Liver (tissue), 9 donors: ENCODE results near the gene WHRN. TPM values are rescaled to one million over a fixed set of nuclear protein-coding genes. Genes with fewer than 3 reads are reported as not detected.

Source experiments
- DNase-seq: peaks from one replicate; pipeline ENCODE4 v3.0.0-alpha.2; 2017; ENCODE audit warnings: low spot score
- H3K27ac ChIP-seq, 2 donors: one replicate each; pipeline ENCODE4 v1.7.0; 2013; ENCODE audit warnings: inconsistent platforms in 2 of 2, low read length in 2 of 2, control low read depth in 1 of 2, low read depth in 1 of 2, mild to moderate bottlenecking in 1 of 2
- H3K27me3 ChIP-seq, 4 donors: one replicate each; pipeline versions ENCODE4 v1.6.1 to v1.7.0; 2013; ENCODE audit warnings: low read length in 3 of 4, inconsistent platforms in 1 of 4, mild to moderate bottlenecking in 1 of 4, moderate library complexity in 1 of 4; ENCODE audit not compliant: control insufficient read depth in 4 of 4, insufficient read depth in 4 of 4
- H3K36me3 ChIP-seq, 4 donors: one replicate each; pipeline versions ENCODE4 v1.6.1 to v1.7.0; 2013; ENCODE audit warnings: low read length in 3 of 4, mild to moderate bottlenecking in 3 of 4, low read depth in 1 of 4, moderate library complexity in 1 of 4; ENCODE audit not compliant: control insufficient read depth in 4 of 4, insufficient read depth in 3 of 4
- H3K4me1 ChIP-seq, 4 donors: one replicate each; pipeline versions ENCODE4 v1.6.1 to v1.7.0; 2013; ENCODE audit warnings: low read length in 3 of 4, mild to moderate bottlenecking in 3 of 4, moderate library complexity in 1 of 4; ENCODE audit not compliant: control insufficient read depth in 4 of 4, insufficient read depth in 4 of 4
- H3K4me3 ChIP-seq, 3 donors: one replicate each; pipeline versions ENCODE4 v1.6.1 to v1.7.0; 2013; ENCODE audit warnings: low read length in 3 of 3, control low read depth in 1 of 3, low read depth in 1 of 3, mild to moderate bottlenecking in 1 of 3
- H3K9ac ChIP-seq, 2 donors: one replicate each; pipeline ENCODE4 v1.7.0; 2013; ENCODE audit warnings: low read length in 2 of 2, mild to moderate bottlenecking in 2 of 2, moderate library complexity in 2 of 2, control low read depth in 1 of 2, low read depth in 1 of 2
- H3K9me3 ChIP-seq, 4 donors: one replicate each; pipeline versions ENCODE4 v1.6.1 to v1.7.0; 2013; ENCODE audit warnings: low read length in 3 of 4; ENCODE audit not compliant: control insufficient read depth in 4 of 4
- FOXA2 ChIP-seq: IDR thresholded peaks from 2 replicates; pipeline ENCODE4 v1.6.1; 2016; ENCODE audit warnings: antibody characterized with exemption
- HNF4A ChIP-seq, 2 donors: conservative IDR thresholded peaks; 2 replicates each; pipeline ENCODE4 v1.6.1; 2016; ENCODE audit warnings: antibody characterized with exemption in 2 of 2, mild to moderate bottlenecking in 2 of 2
- JUND ChIP-seq, 2 donors: IDR thresholded peaks; 2 replicates each; pipeline ENCODE4 v1.6.1; 2016; ENCODE audit warnings: antibody characterized with exemption in 2 of 2
- NR2F2 ChIP-seq: IDR thresholded peaks from 2 replicates; pipeline ENCODE4 v1.6.1; 2016; ENCODE audit warnings: antibody characterized with exemption
- RAD21 ChIP-seq, 2 donors: IDR thresholded peaks; 2 replicates each; pipeline ENCODE4 v1.6.1; 2016; ENCODE audit warnings: antibody characterized with exemption in 2 of 2, mild to moderate bottlenecking in 2 of 2
- RXRA ChIP-seq, 2 donors: IDR thresholded peaks; 2 replicates each; pipeline ENCODE4 v1.6.1; 2017 to 2018; ENCODE audit warnings: antibody characterized with exemption in 2 of 2, mild to moderate bottlenecking in 1 of 2
- SP1 ChIP-seq: IDR thresholded peaks from 2 replicates; pipeline ENCODE4 v1.6.1; 2018; ENCODE audit warnings: antibody characterized with exemption, mild to moderate bottlenecking
- YY1 ChIP-seq: IDR thresholded peaks from 2 replicates; pipeline ENCODE4 v1.6.1; 2016; ENCODE audit warnings: antibody characterized with exemption, mild to moderate bottlenecking
- ZBTB33 ChIP-seq: IDR thresholded peaks from 2 replicates; pipeline ENCODE4 v1.6.1; 2016; ENCODE audit warnings: antibody characterized with exemption
- WGBS: extraction: QIAGEN DNeasy Blood & Tissue Kit; methylation state at CpG from one replicate; pipeline ENCODE4 v1.1.7; 2013; 5-methylcytosine and 5-hydroxymethylcytosine counted together
- polyA plus RNA-seq, 2 donors: library from polyadenylated mRNA; stranded (reverse) in 1 of 2; unstranded in 1 of 2; fragments of 200-250 nt in 1 of 2; fragments of >200 nt in 1 of 2; fragmentation: Nextera tagmentation in 1 of 2; extraction: Ambion mirVana in 1 of 2; gene quantifications; one replicate each; pipeline versions ENCODE4 v1.2.1 to v1.2.3, GENCODE V29; 2013 to 2015
- total RNA-seq, 2 donors: library from RNA; depleted of rRNA; stranded (reverse); fragments of >200 nt; gene quantifications; one replicate each; pipeline ENCODE4 v1.2.3, GENCODE V29; 2014
- TF ChIP-seq, protein P1 (sequence below): fragments of 150-350 bp; IDR thresholded peaks from 2 replicates; pipeline ENCODE4 v1.5.1; 2017; ENCODE audit warnings: improper control_type of control experiment, low read depth, low read length; ENCODE audit not compliant: missing input control
- TF ChIP-seq, protein P2 (sequence below): IDR thresholded peaks from 2 replicates; pipeline ENCODE4 v1.6.1; 2016; ENCODE audit warnings: antibody characterized with exemption, mild to moderate bottlenecking
- donor health status: healthy.
- donor health status: healthy.
- donor health status: healthy.
- donor health status: healthy.
- donor health status: healthy.

WHRN gene
- total and polyA plus RNA-seq, 4 donors, result 0.42 to 1.9 (median 0.88) TPM

GRCh38 chr9:114418053-114418452 lies 87.2 kb downstream of the WHRN start:
- Histone ChIP-seq H3K9ac (no peak overlapping the region), H3K27ac (no peak overlapping the region), H3K36me3 (no peaks in the 10 kb centered on the region), H3K4me3 (no peak overlapping the region), H3K4me1 (no peaks in the 10 kb centered on the region), H3K9me3 (no peaks in the 10 kb centered on the region), H3K27me3 (no peaks in the 10 kb centered on the region)
- DNase-seq, result no peak
- 90% methylated on average over 6 of the region's 6 CpGs for WGBS
- TF ChIP-seq FOXA2, result no peak
- TF ChIP-seq, protein P1, sequence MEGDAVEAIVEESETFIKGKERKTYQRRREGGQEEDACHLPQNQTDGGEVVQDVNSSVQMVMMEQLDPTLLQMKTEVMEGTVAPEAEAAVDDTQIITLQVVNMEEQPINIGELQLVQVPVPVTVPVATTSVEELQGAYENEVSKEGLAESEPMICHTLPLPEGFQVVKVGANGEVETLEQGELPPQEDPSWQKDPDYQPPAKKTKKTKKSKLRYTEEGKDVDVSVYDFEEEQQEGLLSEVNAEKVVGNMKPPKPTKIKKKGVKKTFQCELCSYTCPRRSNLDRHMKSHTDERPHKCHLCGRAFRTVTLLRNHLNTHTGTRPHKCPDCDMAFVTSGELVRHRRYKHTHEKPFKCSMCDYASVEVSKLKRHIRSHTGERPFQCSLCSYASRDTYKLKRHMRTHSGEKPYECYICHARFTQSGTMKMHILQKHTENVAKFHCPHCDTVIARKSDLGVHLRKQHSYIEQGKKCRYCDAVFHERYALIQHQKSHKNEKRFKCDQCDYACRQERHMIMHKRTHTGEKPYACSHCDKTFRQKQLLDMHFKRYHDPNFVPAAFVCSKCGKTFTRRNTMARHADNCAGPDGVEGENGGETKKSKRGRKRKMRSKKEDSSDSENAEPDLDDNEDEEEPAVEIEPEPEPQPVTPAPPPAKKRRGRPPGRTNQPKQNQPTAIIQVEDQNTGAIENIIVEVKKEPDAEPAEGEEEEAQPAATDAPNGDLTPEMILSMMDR, result no peak

DNA sequence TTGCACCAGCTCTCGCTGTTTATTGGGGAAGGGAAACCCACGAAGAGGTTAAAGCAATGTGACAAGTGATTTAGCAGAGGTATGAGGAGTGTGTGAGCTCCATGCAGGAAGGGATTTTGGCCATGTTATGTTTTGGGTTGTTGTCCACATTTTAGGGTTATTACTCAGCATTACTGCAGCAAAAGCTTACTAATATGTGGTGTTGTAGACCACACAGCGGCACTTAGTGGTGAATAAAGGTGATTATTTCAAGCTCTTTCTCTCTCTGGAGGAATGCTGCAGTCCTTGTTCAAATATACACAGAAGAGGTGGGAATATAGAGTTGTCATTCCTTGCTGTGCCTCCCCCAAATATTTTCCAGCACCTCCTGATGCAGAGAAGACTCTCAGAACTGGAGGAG lies 87.8 kb downstream of the WHRN start:
- Histone ChIP-seq H3K9me3 (no peaks in the 10 kb centered on the region), H3K4me3 (no peak overlapping the region), H3K27ac (no peak overlapping the region), H3K4me1 (no peaks in the 10 kb centered on the region), H3K9ac (no peak overlapping the region), H3K36me3 (no peaks in the 10 kb centered on the region), H3K27me3 (no peaks in the 10 kb centered on the region)
- WGBS, result 88% methylated on average over 3 of the region's 3 CpGs
- TF ChIP-seq ZBTB33 (no peak), RXRA (IDR thresholded peaks at IDR 0.05) (no peak), RAD21 (IDR thresholded peaks at IDR 0.05) (no peak), FOXA2 (no peak), SP1 (no peak), HNF4A (conservative IDR thresholded peaks at IDR 0.05) (no peak), YY1 (no peak), JUND (IDR thresholded peaks at IDR 0.05) (no peak), NR2F2 (no peak)
- TF ChIP-seq, protein P2, sequence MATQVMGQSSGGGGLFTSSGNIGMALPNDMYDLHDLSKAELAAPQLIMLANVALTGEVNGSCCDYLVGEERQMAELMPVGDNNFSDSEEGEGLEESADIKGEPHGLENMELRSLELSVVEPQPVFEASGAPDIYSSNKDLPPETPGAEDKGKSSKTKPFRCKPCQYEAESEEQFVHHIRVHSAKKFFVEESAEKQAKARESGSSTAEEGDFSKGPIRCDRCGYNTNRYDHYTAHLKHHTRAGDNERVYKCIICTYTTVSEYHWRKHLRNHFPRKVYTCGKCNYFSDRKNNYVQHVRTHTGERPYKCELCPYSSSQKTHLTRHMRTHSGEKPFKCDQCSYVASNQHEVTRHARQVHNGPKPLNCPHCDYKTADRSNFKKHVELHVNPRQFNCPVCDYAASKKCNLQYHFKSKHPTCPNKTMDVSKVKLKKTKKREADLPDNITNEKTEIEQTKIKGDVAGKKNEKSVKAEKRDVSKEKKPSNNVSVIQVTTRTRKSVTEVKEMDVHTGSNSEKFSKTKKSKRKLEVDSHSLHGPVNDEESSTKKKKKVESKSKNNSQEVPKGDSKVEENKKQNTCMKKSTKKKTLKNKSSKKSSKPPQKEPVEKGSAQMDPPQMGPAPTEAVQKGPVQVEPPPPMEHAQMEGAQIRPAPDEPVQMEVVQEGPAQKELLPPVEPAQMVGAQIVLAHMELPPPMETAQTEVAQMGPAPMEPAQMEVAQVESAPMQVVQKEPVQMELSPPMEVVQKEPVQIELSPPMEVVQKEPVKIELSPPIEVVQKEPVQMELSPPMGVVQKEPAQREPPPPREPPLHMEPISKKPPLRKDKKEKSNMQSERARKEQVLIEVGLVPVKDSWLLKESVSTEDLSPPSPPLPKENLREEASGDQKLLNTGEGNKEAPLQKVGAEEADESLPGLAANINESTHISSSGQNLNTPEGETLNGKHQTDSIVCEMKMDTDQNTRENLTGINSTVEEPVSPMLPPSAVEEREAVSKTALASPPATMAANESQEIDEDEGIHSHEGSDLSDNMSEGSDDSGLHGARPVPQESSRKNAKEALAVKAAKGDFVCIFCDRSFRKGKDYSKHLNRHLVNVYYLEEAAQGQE, result no peak
- TF ChIP-seq, protein P1, result no peak
- DNase-seq, result no peak
